ENCODE measurements around the gene OLFML3. TPM values are rescaled to one million over a fixed set of nuclear protein-coding genes. Genes with fewer than 3 reads are reported as not detected.

OLFML3 gene
- total RNA-seq, 2 donors from 2014 or later: 6.1 to 17.4 TPM

- H3K27me3 ChIP-seq: no peaks in the 10 kb centered on the region
- H3K36me3 ChIP-seq: peaks cover 15% of the 10 kb centered on the region
- H3K4me3 ChIP-seq: no peak overlapping the region
- no peak for DNase-seq
- intact Hi-C loops (cut with DNase I): loop anchor here (10.0 kb wide), 1 partner anchor 131 kb away; no protein-coding TSS in a partner anchor
- H3K9me3 ChIP-seq: no peaks in the 10 kb centered on the region
- TF ChIP-seq CTCF (IDR thresholded peaks at IDR 0.05): no peak
- H3K27ac ChIP-seq: no peak overlapping the region
- H3K9ac ChIP-seq (ENCODE audit: low read depth in 2 of 2, low read length in 2 of 2): no peak overlapping the region
- no peaks in the 10 kb centered on the region for H3K4me1 ChIP-seq
Observed at GRCh38 chr1:113965703-113966412, 13.4 kb upstream of the OLFML3 start.

GRCh38 chr1:113972954-113973353, 6.3 kb upstream of the OLFML3 start:
- Histone ChIP-seq H3K27ac (no peak overlapping the region), H3K4me3 (no peak overlapping the region), H3K9ac (ENCODE audit: low read depth in 2 of 2, low read length in 2 of 2) (no peak overlapping the region), H3K27me3 (no peaks in the 10 kb centered on the region), H3K36me3 (peaks cover 5% of the 10 kb centered on the region), H3K4me1 (no peaks in the 10 kb centered on the region), H3K9me3 (no peaks in the 10 kb centered on the region)
- no peak for DNase-seq
- intact Hi-C loops (cut with DNase I): no loop called here
- TF ChIP-seq CTCF (IDR thresholded peaks at IDR 0.05): no peak

GRCh38 chr1:113975211-113975895, 3.9 kb upstream of the OLFML3 start:
- TF ChIP-seq CTCF (IDR thresholded peaks at IDR 0.05): no peak
- H3K27me3 ChIP-seq: no peaks in the 10 kb centered on the region
- no peak overlapping the region for H3K4me3 ChIP-seq
- H3K9me3 ChIP-seq: no peaks in the 10 kb centered on the region
- H3K4me1 ChIP-seq: no peaks in the 10 kb centered on the region
- H3K27ac ChIP-seq: no peak overlapping the region
- no peaks in the 10 kb centered on the region for H3K36me3 ChIP-seq
- intact Hi-C loops (cut with DNase I): no loop called here
- no peak overlapping the region for H3K9ac ChIP-seq (ENCODE audit: low read depth in 2 of 2, low read length in 2 of 2)
- DNase-seq: no peak

- TF ChIP-seq CTCF (IDR thresholded peaks at IDR 0.05): no peak
- Histone ChIP-seq H3K9me3 (no peaks in the 10 kb centered on the region), H3K4me1 (no peaks in the 10 kb centered on the region), H3K4me3 (no peak overlapping the region), H3K36me3 (no peaks in the 10 kb centered on the region), H3K27ac (no peak overlapping the region), H3K9ac (ENCODE audit: low read depth in 2 of 2, low read length in 2 of 2) (no peak overlapping the region), H3K27me3 (no peaks in the 10 kb centered on the region)
- DNase-seq: no peak
- intact Hi-C loops (cut with DNase I): no loop called here
Observed at GRCh38 chr1:113976609-113977278, 2.5 kb upstream of the OLFML3 start.

GRCh38 chr1:113977906-113978305, 1.4 kb upstream of the OLFML3 start:
- peaks cover under 1% of the 10 kb centered on the region for H3K4me1 ChIP-seq
- no peaks in the 10 kb centered on the region for H3K9me3 ChIP-seq
- no peaks in the 10 kb centered on the region for H3K27me3 ChIP-seq
- intact Hi-C loops (cut with DNase I): loop anchor here (2.0 kb wide), 1 partner anchor 305 kb away; no protein-coding TSS in a partner anchor
- H3K9ac ChIP-seq (ENCODE audit: low read depth in 2 of 2, low read length in 2 of 2): no peak overlapping the region
- no peaks in the 10 kb centered on the region for H3K36me3 ChIP-seq
- no peak for DNase-seq
- H3K27ac ChIP-seq: no peak overlapping the region
- no peak for TF ChIP-seq CTCF (IDR thresholded peaks at IDR 0.05)
- no peak overlapping the region for H3K4me3 ChIP-seq
